ENCODE measurements around the gene CAMK2A. TPM values are rescaled to one million over a fixed set of nuclear protein-coding genes. Genes with fewer than 3 reads are reported as not detected.

The CAMK2A gene
- total RNA-seq, 1 experiment from 2014 or later, result 0.33 TPM

DNA sequence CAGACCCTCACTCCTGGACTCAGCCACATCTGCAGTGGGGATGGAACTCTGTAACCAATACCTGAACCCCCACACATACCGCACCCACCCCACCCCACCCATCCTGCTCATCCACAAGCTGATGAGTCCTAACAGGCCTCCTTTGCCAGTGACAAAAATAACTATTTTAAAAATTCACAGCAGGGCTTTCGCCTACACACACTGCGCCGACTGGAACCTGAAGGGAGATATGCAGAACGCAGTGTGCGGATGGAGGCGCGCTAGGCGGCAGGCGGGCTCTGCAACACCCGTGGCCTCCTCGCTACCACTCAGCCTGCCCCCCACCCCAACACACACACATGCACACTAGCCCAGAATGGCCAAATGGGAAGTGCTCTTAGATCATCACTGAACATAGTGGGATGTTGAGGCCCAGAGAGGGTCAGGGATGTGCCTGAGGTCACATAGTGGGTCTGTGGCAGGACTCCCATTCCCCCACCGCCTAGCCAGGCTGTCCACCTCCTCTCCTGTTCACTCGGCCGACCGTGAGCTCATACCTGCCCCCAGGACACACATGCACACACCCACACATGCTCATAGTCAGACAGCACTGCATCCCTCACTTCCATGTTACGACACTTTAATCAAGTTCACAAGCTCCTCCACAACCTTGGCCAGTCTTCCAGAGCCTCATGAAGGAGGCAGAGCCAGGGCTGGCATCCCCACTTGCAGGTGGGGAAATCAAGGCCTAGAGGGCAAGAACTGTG, 6.3 kb upstream of the CAMK2A start:
- no peak overlapping the region for H4K91ac ChIP-seq (ENCODE audit: insufficient read length, low read depth, low read length)
- no peaks in the 10 kb centered on the region for H3K9me3 ChIP-seq (ENCODE audit: control insufficient read depth, low read depth, low read length)
- no peak overlapping the region for H2BK120ac ChIP-seq (ENCODE audit: low read depth, low read length, poor library complexity, severe bottlenecking)
- no peak overlapping the region for H3K4me2 ChIP-seq (ENCODE audit: insufficient read depth, insufficient read length, low read length)
- H3K23ac ChIP-seq (ENCODE audit: insufficient read length, low read depth, low read length), result no peak overlapping the region
- H2BK20ac ChIP-seq (ENCODE audit: low read depth, low read length, poor library complexity, severe bottlenecking), result no peak overlapping the region
- H3K36me3 Mint-ChIP-seq (ENCODE audit: insufficient read depth in 1 of 3, low read depth in 3 of 3), result no peaks in the 10 kb centered on the region
- H3K9ac ChIP-seq (ENCODE audit: extremely low read depth, insufficient read length, low read length), result no peak overlapping the region
- H3K14ac ChIP-seq (ENCODE audit: insufficient read depth, low read length), result no peak overlapping the region
- H2BK15ac ChIP-seq (ENCODE audit: low read depth, low read length), result no peak overlapping the region
- H3K23me2 ChIP-seq (ENCODE audit: insufficient read length, low read depth, low read length, poor library complexity, severe bottlenecking), result no peaks in the 10 kb centered on the region
- H4K20me1 ChIP-seq (ENCODE audit: control insufficient read depth, insufficient read depth, insufficient read length), result no peaks in the 10 kb centered on the region
- DNase-seq, result no peak
- no CpG with 5 or more reads among the region's 17 CpGs for WGBS (ENCODE audit: extremely low coverage, insufficient read length, low lambda C conversion rate)
- H3K79me1 ChIP-seq (ENCODE audit: insufficient read depth, low read depth, low read length, poor library complexity, severe bottlenecking), result no peaks in the 10 kb centered on the region
- no peak overlapping the region for H3K27ac ChIP-seq (ENCODE audit: insufficient read length, low read depth, low read length)
- peak overlapping the region in 1 of 3 experiments; percentile 49; a peak in 1 of 7 replicates for H3K27ac Mint-ChIP-seq
- H3K4me1 Mint-ChIP-seq, result peaks cover 17 to 29% of the 10 kb centered on the region in 2 experiments
- no peaks in the 10 kb centered on the region for H3K79me2 ChIP-seq (ENCODE audit: insufficient read depth, low read length)
- H2BK5ac ChIP-seq (ENCODE audit: insufficient read length, low read length), result no peak overlapping the region
- no peak overlapping the region for H3K56ac ChIP-seq (ENCODE audit: insufficient read length, low read depth, low read length)
- H3K27me3 Mint-ChIP-seq (ENCODE audit: low read depth), result peaks cover 11% of the 10 kb centered on the region
- H2AFZ ChIP-seq (ENCODE audit: low read length), result no peak overlapping the region
- H3K9me3 Mint-ChIP-seq, result no peaks in the 10 kb centered on the region
- no peak overlapping the region for H3K4ac ChIP-seq (ENCODE audit: low read depth, low read length)
- no peak overlapping the region for H3T11ph ChIP-seq (ENCODE audit: low read length)
- no peak overlapping the region for H2BK12ac ChIP-seq (ENCODE audit: insufficient read length, low read depth, low read length)
- no peak overlapping the region for H3K4me3 Mint-ChIP-seq
- no peak overlapping the region for H3K18ac ChIP-seq (ENCODE audit: insufficient read length, low read depth, low read length)
- H3K27me3 ChIP-seq (ENCODE audit: insufficient read depth, low read length), result no peaks in the 10 kb centered on the region
- H4K8ac ChIP-seq (replicated peaks; ENCODE audit: insufficient read length, low read depth, low read length), result no peak overlapping the region
- no peak for TF ChIP-seq CTCF (conservative IDR thresholded peaks at IDR 0.05)
- H4K5ac ChIP-seq (ENCODE audit: insufficient read length, low read depth, low read length), result no peak overlapping the region
- no peaks in the 10 kb centered on the region; the same call in 1 of the 2 replicates for H3K4me1 ChIP-seq (ENCODE audit: insufficient read depth, low read length)
- H2AK5ac ChIP-seq (ENCODE audit: insufficient read length, low read length), result no peak overlapping the region

All from H9 (cell line).